HepG2 (cell line): ENCODE data around the gene HES1.

Experiments used
- HOXA7 ChIP-seq: sonication (generic); formaldehyde crosslinking; IDR thresholded peaks from 2 replicates; pipeline ENCODE4 v1.8.1; 2022; ENCODE audit warnings: mild to moderate bottlenecking, missing genetic modification reagents, moderate library complexity
- SALL1 ChIP-seq: sonication (generic); formaldehyde crosslinking; IDR thresholded peaks from 2 replicates; pipeline ENCODE4 v1.8.0; 2022; ENCODE audit warnings: mild to moderate bottlenecking, missing genetic modification reagents

- TF ChIP-seq HOXA7 (no peak), SALL1 (CRISPR knock-in tag) (no peak)
Measured at GRCh38 chr3:194123726-194124125, 12.2 kb upstream of the HES1 start.
